CD4-positive, alpha-beta T cell treated with Interleukin-21 for 1 hour (primary cell): ENCODE measurements around the gene AKAP13.

ENCODE experiments used
- DNase-seq: peaks from one replicate; pipeline ENCODE4 v3.0.0-alpha.2; 2020

The AKAP13 gene

DNA sequence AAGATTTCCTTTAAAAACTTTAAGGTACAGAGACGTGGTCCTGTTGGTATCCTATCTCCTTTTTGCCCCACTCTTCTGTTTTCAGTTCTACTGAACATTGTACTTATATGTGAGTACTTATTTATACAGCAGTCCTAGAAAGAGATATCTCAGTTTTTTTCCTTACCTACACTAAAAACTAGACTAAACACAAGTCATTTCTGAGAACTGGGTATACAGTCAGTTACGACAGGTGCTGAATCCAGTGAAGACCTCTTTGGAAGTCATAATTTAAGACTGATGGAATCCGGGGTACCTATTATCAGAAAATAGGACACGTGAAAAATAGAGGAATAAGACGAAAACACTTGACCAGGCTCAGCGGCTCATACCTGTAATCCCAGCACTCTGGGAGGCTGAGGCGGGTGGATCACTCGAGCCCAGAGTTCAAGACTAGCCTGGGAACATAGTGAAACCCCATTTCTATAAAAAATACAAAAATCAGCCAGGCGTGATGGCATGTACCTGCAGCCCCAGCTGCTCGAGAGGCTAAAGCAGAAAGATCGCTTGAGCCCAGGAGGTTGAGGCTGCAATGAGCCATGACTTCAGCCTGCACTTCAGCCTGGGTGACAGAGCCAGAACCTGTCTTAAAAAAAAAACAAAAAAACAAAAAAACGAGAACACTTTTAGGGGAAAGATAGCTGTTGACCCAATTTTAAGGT lies 338.0 kb downstream of the AKAP13 start:
- no peak for DNase-seq

DNA sequence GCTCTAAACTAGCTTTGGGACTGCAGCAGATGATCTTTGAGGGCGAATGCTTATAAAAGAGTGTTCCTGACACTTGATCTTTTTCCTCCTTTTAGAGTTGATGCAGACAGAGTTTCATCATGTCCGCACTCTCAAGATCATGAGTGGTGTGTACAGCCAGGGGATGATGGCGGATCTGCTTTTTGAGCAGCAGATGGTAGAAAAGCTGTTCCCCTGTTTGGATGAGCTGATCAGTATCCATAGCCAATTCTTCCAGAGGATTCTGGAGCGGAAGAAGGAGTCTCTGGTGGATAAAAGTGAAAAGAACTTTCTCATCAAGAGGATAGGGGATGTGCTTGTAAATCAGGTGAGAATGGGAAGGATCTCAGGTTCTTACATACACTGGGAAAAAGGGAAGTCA lies 338.6 kb downstream of the AKAP13 start:
- DNase-seq, result no peak

DNA sequence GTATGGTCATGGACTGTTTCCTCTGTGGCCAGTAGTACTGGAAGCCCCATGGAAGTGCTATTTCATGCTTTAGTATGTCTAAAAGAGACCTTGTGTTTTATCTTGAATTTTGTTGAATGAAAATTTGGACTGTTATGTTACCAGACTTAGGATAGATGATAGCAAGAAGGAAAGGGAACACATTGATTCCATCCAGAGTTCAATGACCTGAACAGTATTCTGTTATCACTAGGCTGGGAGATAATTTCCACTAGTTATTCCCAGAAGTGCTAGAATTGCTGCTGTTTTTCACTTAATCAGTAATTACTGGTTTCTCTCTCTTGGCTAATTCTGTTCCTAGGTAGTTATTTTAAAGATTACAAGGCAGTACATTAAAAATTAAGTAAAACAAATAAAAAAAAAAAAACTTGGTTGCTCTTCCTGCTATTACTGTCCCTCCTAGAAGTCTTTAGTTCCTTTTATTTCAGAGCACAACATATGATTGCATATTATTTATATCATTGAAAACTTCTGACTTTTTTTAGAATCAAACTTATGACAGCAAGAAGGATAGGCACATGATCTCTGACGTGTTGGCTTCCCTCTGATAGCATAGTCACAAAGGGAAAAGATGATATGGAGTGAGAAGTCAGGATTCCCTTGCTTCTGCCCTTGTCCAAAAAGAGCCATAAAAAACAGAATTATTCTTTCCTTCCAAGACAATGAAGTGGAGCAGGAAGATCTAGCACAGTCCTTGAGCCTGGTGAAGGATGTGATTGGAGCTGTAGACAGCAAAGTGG lies 342.2 kb downstream of the AKAP13 start:
- DNase-seq, result no peak

DNA sequence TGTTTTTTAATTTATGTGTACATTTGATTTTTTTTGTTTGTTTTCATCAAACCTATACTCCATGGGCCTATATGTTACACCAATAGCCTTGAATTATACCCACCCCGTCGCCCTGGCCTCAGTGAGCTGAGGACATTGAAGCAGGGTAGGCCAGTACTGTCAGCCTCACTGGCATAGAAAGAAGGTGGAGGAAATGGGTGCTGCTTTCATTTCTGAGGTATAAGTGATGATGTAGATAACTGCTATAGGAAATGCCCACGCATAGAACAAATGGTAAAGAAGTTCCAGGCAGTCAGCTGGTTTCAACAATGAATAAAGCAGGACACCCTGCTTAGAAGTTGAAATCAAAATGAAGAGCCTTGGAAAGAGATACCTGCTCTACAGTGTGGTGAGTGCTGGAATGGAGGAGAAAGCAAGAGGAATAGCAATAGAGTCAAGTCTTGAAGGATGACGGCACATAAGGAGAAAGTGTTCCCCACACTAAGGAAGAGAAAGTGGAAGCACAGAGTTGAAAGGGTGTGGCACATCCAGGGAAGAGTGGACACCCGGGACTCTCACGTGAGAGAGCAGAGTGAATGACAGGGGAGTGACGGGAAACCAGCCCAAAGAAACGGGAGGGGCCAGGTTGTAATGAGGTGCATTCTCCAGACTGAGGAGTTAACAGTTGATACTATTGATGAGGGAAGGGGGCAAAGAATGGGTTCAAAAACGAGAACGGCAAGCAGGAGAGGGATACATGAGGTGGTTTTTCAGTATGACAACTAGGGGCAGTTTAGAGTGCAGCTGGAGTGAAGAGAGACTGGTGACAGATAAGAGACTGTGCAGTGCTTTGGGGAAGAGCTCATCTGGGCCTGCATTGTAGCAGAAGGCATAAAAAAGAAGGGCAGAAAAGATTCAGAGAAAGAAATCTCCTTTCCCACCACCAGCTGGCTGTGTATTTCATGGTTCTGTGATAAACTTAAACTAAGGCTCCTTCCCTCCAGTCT lies 343.9 kb downstream of the AKAP13 start:
- DNase-seq, result peak; percentile 69

DNA sequence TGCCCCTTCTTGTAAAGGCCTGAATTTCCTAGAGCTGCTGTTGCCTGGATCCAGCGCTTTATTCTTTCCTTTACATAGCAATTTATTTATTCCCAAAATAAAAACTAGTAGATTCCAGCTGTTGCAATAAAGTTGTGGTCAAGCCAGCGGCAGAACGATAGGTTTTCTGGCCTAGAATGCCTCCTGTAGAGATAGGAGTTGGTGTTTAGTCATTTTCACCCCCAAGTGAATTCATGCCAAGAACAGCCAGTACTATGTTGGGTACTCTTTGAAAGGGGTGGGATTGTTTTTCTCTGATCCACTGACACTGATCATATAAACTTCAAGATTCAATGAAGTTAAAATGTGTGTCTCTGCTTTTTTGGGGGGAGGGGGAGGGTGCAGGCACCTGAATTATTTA lies 344.6 kb downstream of the AKAP13 start:
- no peak for DNase-seq

DNA sequence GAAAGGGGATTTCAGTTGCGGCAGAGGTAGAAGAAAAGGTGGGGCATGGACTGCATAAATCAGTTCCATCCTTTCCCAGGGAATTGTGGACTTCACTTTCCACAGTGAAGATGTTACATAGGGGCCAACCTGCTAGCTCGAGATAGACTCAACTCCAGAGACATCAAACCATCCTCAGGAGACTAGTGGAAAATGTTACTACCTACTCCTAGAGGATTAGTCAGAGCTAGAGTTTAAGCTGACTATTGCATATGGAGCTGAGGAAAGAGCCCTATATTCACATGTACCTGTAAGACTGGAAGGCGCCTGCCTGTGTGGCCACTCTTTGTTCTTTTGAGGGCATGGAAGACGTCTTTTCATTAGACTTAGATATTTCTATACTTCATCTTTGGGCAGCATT lies 345.2 kb downstream of the AKAP13 start:
- no peak for DNase-seq

DNA sequence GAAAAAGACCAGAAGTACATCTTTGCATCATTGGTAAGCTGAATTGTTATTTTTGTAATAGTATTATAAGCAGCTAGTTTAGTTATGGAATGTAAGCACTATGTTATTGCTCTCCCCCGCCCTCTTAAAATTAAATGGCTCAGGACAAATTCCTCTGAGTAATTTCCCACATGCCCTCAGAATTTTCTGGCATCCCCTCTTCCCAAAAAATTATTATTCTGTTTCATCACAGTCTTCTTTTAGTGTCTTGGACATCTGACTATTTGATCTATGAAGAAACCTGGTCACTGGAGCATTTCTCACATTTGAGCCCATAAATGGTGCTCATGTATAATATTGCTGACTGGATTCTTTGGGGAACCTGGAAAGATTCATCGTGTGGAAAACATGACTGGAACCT lies 346.1 kb downstream of the AKAP13 start:
- DNase-seq, result no peak

DNA sequence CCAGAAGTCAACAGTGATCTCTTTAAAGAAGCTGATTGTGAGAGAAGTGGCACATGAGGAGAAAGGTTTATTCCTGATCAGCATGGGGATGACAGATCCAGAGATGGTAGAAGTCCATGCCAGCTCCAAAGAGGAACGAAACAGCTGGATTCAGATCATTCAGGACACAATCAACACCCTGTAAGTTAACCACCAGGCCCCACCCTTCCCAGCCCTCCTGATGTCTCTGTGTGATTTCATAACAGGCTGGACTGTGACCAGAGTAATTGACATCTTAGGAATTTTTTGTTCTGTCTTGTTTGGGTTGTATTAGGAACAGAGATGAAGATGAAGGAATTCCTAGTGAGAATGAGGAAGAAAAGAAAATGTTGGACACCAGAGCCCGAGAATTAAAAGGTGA lies 346.7 kb downstream of the AKAP13 start:
- no peak for DNase-seq

DNA sequence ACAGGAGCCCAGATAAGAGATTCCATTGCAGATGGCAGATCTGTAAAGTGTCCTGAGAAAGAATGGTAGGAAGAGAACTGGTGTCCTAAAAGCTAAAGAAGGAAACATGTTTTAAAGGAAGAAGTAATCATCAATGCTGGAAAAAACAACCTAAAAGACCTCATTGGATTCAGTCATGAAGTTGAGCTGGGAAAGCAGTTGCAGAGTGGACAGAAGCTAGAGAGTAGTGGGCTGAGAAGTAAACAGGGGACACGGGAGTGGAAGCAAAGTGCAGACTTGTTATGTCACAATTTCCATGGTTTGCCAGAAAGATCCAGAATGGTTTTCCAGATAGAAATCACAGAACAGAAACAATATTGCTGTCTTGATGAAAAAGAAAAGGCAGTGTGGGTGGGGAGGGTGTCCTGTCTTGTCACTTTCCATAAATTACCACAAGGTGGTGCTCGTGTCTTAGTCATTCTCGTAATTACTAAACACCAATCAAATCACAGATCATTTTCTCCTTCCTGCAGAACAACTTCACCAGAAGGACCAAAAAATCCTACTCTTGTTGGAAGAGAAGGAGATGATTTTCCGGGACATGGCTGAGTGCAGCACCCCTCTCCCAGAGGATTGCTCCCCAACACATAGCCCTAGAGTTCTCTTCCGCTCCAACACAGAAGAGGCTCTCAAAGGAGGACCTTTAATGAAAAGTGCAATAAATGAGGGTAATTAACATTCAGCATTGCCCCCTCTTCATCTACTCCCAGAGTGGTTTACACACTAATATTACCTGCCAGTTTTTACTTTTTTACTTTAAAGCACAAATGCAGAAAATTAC lies 349.8 kb downstream of the AKAP13 start:
- DNase-seq, result peak; percentile 77

DNA sequence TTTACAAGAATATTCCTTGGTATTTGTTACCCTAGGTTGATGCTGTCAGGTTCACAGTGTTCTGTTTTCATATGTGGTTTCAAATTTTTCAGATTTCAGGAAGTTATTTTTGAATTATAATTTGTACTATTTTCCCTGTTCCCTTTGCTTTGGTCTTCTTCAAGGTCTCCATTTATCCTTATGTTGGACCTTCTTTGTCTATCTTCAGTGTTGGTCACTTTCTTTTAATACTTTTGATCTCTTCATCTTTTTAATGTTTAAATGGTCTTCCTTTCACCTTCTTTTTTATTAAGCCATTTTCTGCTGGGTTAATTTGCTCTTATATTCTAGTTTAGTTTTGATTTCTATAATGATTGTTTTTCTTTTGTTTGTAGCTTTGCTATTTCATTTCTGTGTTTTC lies 353.0 kb downstream of the AKAP13 start:
- no peak for DNase-seq

DNA sequence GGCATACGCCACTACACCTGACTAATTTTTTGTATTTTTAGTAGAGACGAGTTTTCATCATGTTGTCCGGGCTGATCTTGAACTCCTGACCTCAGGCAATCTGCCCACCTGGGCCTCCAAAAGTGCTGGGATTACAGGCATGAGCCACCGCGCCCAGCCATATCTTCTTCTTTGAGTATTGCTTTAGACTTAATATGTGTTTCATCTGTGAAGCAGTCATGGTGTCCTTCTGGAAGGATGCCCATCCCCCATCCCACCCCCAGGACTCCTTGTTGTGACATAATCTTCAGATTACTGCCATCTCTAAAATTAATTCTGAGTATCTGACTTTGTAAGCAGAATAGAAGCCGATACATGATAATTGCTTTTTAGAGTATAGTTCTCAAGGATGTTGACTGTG lies 356.7 kb downstream of the AKAP13 start:
- no peak for DNase-seq

DNA sequence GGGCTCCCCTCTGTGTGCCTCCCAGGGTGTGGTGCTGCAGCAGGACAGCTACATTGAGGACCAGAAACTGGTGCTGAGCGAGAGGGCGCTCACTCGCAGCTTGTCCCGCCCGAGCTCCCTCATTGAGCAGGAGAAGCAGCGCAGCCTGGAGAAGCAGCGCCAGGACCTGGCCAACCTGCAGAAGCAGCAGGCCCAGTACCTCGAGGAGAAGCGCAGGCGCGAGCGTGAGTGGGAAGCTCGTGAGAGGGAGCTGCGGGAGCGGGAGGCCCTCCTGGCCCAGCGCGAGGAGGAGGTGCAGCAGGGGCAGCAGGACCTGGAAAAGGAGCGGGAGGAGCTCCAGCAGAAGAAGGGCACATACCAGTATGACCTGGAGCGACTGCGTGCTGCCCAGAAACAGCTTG lies 360.6 kb downstream of the AKAP13 start:
- DNase-seq, result no peak

DNA sequence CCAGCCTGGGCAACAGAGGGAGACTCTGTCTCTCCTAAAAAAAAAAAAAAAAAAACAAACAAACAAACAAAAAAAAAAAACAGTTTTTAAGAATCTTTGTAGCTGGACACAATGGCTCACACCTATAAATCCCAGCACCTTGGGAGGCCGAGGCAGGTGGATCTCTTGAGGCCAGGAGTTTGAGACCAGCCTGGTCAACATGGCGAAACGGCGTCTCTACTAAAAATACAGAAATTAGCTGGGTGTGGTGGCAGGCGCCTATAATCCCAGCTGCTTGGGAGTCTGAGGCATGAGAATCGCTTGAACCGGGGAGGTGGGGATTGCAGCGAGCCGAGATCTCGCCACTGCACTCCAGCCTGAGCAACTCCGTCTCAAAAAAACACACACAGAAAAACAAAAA lies 361.3 kb downstream of the AKAP13 start:
- DNase-seq, result no peak

DNA sequence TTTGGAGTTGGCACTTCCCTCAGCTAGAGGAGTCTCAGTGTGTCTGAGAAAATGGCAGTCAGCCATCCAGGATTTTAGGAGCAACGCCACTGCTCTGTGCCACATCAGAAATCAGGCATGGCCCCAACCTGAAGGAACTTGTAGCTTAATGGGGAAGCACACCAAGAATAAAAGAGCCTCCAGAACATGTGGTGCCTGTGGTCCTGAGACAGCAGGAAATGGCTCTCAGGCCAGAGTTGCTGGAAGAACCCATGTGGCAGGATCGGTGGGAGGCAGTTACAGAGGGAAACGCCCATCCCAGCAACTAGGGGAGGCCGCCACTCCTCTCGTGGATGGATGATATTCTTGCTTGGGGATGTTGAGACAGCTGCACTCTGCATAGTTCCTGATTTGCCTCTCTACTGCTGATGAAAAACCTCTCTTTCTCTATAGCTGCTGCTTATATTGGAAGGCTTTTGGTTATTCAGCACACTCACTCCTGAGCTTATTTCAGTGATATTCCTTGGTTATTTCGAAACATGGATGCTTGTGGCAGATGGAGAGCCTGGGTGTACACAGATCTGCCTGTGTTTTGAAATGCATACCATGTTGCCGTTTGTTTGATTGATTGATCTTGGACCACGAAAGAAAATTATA lies 361.9 kb downstream of the AKAP13 start:
- DNase-seq, result no peak

DNA sequence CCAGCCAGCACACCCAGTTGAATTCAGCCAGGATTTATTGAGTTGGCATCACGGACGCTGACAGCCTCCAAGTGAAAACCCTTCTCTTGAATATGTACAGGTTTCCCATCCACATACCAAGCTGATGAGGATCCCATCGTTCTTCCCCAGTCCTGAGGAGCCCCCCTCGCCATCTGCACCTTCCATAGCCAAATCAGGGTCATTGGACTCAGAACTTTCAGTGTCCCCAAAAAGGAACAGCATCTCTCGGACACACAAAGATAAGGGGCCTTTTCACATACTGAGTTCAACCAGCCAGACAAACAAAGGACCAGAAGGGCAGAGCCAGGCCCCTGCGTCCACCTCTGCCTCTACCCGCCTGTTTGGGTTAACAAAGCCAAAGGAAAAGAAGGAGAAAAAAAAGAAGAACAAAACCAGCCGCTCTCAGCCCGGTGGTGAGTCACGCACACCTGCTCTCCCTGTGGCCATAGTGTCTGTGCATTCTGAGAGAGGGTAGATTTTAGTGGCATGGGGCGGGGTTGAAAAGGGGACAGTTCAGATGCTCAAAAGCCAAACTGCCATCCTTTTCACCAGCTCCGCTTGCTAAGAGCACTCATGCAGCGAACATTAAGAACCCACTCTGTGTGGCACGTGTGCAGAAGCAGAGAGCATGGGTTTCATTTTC lies 363.1 kb downstream of the AKAP13 start:
- no peak for DNase-seq

DNA sequence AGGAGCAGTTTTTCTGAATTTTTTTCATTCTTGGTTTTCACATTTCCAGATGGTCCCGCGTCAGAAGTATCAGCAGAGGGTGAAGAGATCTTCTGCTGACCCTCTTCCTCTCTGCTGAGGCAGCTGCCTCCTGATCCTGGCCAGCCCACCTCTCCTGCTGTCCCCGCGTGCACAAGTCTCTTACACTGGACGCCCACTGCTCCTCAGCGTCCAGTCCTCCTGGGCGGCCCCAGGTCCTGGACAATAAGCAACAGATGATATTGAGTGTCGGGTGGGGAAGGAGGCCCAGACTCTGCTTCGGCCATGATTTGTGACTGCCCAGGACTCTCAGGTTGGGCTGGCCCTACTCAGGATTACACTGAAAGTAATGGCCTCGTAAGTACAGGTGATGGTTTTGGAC lies 364.2 kb downstream of the AKAP13 start:
- DNase-seq, result no peak

DNA sequence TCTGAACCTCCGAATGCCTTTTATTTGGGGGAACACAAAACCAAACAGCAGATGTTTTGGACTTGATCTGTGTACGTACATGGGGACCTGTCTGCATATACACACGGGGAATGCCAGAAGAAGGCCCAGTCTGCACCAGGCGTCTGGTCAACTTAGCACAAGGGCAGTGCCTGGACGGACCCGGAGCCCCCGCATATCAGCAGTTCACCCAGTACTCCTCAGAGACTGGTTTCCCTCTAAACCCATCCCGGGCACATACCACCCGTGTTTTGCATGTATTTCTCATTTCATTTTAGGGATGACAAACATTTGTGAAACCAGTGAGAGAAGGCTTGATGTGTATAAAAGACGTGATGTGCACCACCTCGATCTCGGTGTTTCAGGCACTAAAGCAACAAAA lies 364.6 kb downstream of the AKAP13 start:
- DNase-seq, result no peak

DNA sequence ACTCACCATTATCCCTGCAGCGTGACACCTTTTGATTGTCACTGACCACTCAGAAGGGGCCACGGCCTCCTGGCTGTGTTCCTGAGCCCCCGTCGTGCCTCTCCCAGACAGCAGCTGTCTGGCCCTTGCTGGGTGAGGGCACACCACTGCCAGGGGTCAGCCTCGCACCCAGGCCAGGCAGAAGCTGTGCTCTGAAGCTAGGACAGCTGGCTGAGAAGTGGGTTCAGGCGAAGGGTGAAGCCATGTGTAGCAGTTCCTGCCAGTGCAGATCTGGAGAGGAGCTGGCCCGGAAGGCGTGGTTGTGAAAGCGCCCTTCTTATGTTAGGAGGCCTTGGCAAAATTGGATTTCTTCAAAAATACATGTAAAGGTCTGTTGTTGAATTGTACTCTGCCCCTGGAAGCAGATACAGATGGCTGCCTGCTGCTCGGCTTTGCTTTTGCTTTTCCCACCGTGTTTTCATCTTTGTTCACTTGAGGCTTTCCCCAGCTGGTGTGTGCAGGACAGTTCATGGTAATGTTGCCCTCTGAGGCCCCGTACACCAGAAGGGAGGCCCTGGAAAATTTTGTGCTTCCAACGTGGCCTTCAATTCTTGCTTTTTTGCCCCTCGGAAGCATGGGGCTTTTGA lies 365.2 kb downstream of the AKAP13 start:
- DNase-seq, result no peak

DNA sequence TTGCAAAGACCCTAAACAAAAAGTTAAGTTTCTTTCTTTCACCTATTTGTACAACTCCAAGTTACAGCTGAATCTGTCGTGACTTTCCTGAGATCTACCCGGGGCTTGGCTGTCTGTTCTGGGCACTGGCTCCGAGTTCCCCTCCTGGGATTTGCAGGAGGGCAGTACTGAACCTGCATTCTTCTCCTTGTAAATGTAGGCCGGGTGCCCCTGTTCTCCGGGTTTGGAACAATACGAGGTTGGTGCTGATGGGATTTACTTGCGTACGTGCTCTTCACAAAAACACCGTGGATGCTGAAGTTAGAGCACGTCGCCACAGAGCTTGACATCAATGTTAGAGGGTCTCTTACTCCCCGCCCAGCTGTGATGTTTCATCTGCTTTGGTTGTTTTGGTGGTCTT lies 366.2 kb downstream of the AKAP13 start:
- DNase-seq, result no peak

DNA sequence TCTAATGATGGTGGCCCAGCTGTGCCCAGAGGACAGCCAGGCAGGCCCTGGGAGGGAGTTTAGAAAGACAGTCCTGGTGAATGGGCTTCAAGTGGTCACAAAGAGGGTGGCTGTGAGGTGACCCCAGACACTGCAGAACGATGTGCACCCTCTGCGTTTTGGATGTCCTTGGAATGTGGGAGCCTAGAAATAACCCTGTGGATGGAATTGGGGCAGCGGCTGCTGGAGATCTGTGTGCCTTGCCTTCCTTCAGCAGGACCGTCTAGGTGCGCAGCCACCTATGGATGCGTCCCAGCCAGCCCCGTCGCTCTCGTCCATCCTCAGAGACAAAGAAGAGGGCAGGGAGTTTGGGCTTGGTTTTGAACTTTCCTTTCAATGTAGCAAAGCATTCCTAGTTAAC lies 367.8 kb downstream of the AKAP13 start:
- no peak for DNase-seq

DNA sequence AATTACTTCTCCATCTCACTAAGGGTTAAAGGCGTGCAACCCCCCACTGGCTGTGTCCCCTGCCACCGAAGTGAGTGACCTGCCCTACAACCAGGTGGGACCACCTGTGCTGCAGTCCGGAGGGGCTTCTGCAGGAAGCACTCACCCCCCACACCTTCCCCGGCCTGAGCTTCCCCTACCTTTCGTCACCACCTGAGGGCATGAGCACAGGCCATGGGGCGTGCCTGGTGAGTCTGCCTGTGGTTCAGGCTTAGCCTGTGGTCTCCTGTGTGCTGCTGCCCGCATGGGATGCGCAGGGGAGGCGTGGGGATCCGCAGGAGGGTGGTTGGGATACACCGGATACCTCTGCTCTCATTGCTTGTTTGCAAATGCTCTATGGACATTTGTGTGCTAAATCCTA lies 368.3 kb downstream of the AKAP13 start:
- no peak for DNase-seq
